Raji (cell line): ENCODE data around the gene SPSB2.
A peak's percentile ranks its signal among the peaks of the same experiment; 100 is the strongest.

Source experiments
- POLR2A ChIP-seq: IDR thresholded peaks from 2 replicates; pipeline ENCODE4 v1.6.1; 2011; ENCODE audit warnings: low read depth, low read length, control low read depth; ENCODE audit not compliant: insufficient read depth

SPSB2 gene

GRCh38 chr12:6843118-6843902, 29.8 kb downstream of the SPSB2 start:
- no peak for TF ChIP-seq POLR2A

- no peak for TF ChIP-seq POLR2A
Measured at GRCh38 chr12:6842075-6842474, 31.0 kb downstream of the SPSB2 start.

GRCh38 chr12:6840761-6841515, 32.2 kb downstream of the SPSB2 start, which contains the start of gene GNB3:
Gene GNB3, plus strand, starts transcription at chr12:6840925. Its CDS starts 363 bp downstream, at chr12:6841288.
- TF ChIP-seq POLR2A, result no peak

GRCh38 chr12:6840330-6840729, 32.8 kb downstream of the SPSB2 start:
- no peak for TF ChIP-seq POLR2A

- TF ChIP-seq POLR2A, result peak; percentile 92
Measured at GRCh38 chr12:6839482-6840201, 33.5 kb downstream of the SPSB2 start.

DNA sequence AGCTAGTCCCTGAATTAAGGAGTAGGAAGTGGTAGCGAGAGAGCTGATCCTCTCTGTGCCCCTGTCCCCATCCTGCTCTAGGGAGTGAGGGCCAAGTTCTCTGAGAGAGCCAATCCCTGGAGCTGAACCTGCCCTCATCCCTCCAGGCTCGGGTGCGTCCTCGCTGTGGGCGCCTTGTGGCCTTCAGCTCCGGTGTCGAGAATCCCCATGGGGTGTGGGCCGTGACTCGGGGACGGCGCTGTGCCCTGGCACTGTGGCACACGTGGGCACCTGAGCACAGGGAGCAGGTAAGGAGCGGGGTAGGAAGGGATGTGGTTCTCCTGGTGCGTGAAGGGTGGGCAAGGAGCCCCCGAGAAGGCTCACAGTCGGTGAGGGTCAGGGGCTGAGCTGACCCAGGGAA, 34.2 kb downstream of the SPSB2 start:
- TF ChIP-seq POLR2A, result no peak

GRCh38 chr12:6837370-6838060, 35.6 kb downstream of the SPSB2 start:
- TF ChIP-seq POLR2A, result no peak

DNA sequence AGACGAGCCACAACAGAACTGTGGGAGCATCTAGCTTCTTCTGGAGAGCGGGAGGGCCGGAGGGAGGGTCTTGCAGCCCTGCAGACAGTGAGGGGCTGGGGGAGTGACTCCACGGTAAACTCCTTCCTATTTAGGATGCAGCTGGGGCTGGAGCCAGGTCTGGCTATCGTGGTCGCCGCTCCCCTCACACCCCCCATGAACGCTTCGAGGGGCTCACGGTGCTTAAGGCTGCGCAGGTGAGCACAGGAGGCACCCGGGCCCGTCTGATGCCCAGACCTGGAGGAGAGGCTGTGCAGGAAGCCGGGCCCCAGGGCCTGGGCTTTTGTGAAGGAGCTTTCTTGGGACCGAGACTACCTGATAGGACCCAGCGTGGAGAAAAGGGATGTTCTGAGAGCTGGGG, 36.3 kb downstream of the SPSB2 start:
- TF ChIP-seq POLR2A, result no peak

DNA sequence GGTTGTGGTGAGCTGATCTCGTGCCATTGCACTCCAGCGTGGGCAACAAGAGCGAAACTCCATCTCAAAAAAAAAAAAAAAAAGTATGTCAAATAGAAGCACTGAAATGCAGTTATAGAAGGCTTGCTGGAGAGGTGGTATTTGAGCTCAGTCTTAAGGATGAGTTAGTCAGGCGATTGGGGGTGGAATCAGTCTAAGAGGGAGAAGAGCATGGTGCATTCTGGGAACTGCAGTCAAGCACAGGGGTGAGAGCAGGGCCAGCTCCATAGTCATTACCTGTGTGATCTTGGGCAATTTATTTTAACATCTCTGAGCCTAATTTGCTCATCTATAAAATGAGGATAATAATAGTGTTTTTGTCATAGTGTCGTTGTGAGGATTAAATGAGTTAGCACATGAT, 38.2 kb downstream of the SPSB2 start:
- no peak for TF ChIP-seq POLR2A

GRCh38 chr12:6834254-6834653, 38.8 kb downstream of the SPSB2 start:
- TF ChIP-seq POLR2A, result no peak

GRCh38 chr12:6833189-6833890, 39.8 kb downstream of the SPSB2 start:
- TF ChIP-seq POLR2A, result no peak

DNA sequence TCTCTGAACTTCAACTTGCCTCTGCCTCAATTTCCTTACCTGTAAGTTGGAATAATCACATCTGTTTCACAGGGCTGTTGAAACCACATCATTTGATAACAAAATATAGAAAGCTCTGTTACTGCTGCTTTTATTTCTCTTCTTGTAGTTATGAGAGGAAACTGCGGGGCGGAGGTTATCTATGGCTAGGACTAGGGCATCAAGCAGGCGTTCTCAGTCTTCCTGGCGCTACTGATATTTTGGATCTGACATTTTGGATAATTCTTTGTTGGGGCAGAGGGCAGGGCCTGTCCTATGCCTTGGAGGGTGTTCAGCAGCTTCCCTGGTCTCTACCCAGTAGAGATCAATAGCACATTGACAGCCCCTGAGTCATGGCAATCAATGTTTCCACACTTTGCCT, 41.0 kb downstream of the SPSB2 start:
- TF ChIP-seq POLR2A, result no peak

GRCh38 chr12:6831450-6831995, 41.6 kb downstream of the SPSB2 start:
- TF ChIP-seq POLR2A, result no peak

- TF ChIP-seq POLR2A, result no peak
Measured at GRCh38 chr12:6830999-6831398, 42.1 kb downstream of the SPSB2 start.
